GM19463 (cell line): Measurements from ENCODE around the gene ERBIN.
"Not testable (repeated sequence)": the region's sequence is repeated elsewhere in the genome, so short reads cannot be mapped to it uniquely, and the experiment has no call there.

Source experiments
- ATAC-seq: cut with Tn5 transposase; IDR thresholded peaks from one replicate; pipeline ENCODE4 v1.9.1; 2021; ENCODE audit warnings: mild to moderate bottlenecking, moderate library complexity; ENCODE audit not compliant: unreplicated experiment

The ERBIN gene

DNA sequence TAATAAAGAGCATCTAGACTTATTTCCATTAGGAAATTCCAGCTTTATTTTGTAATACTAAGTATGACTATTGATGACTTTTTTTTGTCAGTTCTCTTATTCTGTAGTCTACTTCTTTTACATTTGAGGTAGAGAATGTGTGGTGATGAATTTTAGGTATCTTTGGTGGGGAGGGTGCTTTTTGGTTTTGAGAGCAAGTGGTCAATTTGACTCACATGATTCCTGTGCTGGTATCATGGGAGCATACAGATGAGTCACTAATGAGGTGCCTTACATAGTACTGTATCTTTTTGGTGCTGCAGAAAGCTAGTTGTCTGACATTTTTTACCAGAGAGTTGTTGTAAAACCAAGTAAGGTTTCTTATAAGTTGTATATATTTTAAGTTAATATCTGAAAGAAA, 35.3 kb downstream of the ERBIN start:
- ATAC-seq: peak; percentile 98

DNA sequence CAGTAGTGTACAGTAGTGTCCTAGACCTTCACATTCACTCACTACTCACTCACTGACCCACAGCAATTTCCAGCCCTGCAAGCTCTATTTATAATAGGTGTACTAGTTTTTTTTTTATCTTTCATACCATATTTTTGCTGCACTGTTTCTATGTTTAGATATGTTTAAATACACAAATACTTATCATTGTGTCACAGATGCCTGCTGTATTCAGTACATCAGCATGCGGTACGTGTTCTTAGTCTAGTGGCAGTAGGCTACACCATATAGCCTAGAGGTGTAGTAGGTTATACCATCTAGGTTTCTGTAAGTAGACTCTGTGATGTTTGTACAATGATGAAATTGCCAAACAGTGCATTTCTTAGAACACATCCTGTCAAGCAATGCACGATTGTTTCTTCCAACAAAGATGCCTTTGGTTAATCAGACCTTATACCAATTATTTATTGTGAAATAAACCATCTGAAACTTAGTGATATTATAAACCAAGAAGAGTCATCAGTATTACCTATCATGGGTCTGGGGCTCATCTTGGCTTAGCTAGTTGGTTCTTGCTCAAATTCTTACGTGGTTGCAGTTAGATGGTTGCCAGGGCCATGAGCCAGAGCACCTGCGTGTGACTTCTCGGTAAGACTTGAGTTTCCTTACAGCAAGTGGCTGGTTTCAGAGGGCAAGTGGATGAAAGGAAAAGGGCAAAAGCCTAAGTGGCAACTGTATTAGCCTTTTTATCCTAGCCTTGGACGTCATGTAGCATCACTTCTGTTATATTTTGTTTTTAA, 41.1 kb downstream of the ERBIN start:
- ATAC-seq: no peak

DNA sequence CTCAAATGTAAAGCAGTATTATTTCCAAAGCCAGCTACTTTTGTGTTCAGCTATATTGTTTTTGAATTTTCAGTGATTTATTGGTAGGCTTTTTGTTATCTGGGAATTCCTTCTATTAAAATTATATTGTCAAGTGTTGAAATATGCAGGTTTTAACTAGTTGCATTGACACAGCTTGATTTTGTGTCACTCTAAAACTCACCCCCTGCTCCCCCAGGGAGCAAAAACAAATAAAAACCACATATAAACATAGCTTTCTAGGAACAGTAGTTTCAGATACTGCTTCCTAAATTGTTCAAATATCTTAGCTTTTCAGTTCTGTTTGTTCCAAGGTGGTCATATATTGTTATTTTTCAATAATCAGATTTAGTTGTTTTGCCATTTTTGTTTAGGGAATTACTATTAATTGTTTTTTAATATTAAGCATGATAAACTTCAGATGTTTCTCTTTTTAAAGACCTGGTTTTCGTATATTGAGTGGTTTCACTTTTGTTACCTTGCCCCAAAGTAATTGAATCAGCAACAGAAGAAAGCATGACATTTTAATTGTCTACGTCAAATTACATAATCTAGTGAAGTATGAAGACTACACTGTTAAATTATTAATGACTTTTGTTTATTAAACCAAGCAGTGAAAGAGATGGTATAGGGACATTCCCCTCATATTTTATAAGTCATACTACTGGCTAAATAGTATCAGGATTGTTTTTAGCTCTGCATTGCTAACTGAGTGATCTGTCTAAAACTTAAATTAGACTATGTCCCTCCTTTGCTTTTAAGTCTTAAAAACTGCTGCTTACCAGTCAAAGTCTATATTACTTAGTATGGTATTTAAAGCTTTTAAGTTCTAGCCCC, 43.4 kb downstream of the ERBIN start:
- ATAC-seq: no peak

DNA sequence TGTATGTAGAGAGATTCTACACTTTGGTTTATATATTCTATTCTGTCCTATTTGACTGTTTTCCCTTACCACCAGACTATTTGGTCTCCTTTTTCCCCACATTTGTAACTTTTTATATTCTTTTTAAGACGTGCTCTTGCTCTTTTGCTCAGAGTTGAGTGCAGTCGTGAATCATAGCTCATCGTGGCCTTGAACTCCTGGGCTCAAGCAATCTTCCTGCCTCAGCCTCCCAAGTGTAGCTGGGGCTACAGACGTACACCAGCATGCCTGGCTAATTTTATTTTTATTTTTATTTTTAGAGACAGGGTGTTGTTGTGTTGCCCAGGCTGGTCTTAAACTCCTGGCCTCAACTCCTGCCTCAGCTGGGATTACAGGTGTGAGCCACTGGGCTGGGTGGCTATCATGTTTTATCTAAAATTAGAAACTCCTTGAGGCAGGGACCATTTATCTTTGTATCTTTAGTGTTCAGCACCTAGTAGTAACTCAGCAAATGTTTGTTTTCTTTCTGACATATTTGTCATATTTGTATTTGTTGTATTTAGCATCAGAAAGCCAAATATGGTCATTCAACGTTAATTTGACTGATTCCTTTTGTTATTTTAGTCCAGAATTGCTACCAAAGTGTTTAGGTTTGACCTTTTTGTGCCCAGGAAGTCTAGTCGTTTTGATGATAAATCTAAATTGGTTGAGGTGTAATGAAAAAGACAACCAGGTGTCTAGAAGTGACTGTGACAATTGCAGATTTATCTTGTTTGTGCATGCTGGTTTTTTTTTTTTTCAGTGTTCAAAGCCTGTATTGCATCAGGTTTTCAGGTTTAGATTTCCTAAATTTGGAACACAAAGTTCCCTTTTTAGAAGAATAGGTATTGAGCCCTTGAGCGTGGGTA, 44.3 kb downstream of the ERBIN start:
- ATAC-seq: no peak

DNA sequence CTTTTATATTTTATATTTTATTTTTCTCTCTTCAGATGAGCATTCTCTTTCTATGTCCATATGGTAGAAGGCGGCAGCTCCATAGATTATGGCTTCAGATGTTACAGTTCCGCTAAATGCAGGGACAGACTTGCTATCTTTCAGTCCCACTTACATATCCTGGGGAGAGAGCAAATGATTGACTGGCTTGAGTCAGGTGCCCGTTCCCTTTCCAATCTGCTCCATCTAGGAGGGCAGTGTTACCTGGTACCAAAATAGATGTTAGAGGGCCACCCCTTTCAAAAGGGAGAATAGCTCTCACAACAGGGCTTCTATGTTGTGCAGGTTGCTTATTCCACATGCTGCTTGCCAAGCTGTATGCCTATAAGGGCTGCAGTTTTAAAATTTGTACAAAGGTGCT, 45.3 kb downstream of the ERBIN start:
- ATAC-seq: no peak

DNA sequence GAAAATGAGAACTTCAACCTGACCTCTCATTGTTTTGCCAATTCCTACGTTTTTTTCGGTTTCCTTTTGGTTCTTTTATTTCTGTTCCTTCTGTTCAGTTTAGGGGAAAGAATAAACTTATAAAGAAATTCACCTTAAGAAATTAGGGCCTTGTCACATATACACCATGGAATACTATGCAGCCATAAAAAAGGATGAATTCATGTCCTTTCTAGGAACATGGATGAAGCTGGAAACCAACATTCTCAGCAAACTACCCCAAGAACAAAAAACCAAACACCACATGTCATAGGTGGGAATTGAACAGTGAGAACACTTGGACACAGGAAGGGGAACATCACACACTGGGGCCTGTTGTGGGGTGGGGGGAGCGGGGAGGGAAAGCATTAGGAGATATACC, 46.5 kb downstream of the ERBIN start:
- not testable (repeated sequence) for ATAC-seq

DNA sequence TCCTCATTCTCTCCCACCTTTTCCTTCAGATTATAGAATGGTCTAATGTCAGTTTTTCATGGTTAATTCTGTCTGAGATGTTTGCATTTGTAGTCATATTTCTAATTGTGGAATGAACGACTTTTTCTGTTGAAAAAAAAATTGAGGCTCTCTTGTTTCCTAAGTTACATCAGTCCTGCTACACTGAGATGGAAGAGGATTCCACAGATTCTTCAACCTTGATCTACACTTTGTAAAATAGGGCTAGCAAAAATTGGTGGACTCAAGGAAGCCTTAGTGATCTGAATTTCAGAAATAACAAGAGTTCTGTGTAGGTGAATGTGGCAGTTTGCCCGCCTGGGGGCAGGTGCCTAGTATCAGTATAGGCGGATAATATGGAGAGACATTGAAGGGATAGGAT, 51.9 kb downstream of the ERBIN start:
- ATAC-seq: no peak

DNA sequence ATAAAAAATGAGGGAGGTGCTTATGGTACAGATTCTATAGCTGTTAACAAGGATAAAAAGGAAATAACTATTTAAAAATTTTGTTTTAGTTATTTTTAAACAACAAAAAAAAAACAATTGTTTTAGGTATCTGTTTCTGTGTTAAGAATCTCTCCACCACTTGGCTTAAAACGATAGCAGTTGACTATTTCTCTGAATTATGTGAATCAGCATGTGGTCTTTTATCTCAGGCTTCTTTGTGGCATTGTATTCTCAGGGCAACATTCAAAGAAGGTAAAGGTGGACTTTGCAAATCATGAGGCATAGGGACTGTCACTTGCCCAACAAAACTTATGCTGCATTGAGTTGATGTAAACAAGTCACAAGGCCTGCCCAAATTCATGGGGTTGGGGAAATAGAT, 55.2 kb downstream of the ERBIN start:
- ATAC-seq: no peak

DNA sequence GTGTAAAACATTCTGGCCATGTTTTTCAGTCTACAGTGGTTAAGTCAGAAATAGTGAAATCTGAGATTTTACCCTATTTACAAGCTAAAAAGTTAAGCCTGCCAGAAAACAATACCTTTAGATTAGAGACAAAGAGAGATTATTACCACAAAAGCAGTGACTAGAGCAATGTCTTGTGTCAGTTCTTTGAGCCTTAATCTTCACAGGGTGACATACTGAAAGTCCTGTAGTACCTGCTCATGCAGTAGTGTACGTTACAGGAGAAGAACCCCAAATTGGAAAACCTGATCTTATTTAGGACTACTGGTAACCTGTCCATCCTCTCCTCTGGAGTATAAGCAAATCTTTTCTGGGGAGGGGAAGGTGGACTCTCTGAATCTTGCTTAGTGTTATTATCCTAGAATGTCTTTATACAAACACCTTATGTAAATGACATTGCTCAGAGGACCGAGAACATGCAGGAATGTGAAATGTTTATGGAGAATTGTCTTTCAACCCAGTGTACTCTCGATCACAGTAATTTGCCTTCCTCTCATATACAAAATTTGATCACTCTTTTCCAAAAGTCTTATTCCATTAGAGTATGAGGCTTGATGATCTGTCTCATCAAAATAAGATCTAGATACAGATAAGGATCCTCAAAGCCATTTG, 55.7 kb downstream of the ERBIN start:
- ATAC-seq: no peak

DNA sequence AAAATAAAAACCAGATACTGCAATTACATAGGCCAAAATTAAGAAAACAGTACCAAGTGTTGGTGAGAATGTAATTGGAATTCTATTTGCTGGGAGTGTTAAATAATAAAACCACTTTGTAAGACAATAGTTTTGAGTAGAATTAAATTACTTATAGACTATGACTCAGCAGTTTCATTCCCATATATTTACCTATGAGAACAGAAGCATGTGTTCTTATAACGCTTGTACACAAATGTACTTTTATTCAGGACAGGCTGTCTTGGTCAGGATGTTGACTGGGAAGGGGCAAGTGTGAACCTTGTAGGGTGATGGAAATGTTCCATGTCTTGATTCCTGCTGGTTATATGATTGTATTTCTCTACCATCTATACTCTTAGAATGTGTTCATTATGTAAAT, 56.3 kb downstream of the ERBIN start:
- ATAC-seq: no peak

DNA sequence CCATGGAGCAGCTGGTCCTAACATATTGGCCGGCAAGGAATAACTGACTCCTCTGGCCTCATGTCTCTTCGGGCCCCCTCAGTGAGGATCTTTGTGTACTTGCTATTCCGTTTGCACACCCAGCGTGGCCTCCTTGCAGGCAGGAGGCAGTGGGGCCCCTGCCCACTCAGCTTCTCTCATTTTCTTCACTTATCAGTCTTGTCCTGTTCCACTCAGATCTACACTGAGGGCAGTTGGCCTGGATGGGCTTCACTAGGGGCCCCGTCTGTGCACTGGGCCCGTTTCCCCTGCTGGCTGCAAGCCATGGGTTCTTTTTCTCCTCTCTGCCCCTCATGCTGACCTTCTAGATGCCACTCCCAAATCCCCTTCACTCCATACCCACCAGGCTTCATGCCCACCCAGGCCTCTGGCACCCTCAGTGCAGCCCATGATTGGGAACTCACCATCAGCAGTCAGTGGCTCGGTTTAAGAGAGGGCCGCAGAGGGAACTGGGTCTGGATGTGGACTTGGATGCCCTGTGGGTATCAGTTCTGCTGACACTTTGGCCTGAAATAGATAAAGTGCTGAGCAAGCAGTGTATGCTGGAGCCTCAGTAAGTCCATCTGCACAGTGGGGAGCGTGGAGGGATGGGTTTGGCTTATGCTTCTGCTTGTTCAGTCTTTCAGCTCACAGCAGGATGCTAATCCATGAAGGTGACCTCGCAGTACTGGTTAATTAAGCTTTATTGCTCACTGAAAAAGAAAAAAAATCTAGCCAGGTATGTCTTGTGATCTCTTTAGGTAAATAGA, 57.9 kb downstream of the ERBIN start:
- no peak for ATAC-seq

DNA sequence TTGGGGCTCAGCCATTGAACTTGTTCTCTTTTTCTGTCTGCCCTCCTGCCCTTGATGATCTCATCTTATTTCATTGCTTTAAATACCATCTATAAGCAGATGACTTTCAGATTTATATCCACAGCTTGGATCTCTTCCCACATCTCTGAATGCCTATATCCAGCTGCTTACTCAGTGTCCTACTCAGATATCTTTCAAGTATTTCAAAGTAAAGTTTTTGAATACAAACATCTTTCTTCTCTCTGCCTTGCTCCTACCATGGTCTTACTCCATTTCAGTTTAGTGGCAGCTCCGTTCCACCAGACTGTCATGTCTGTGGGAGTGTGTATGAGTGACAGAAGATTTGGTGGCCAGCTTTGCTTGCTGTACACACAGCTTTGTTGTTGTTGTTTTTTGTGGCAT, 59.7 kb downstream of the ERBIN start:
- no peak for ATAC-seq

DNA sequence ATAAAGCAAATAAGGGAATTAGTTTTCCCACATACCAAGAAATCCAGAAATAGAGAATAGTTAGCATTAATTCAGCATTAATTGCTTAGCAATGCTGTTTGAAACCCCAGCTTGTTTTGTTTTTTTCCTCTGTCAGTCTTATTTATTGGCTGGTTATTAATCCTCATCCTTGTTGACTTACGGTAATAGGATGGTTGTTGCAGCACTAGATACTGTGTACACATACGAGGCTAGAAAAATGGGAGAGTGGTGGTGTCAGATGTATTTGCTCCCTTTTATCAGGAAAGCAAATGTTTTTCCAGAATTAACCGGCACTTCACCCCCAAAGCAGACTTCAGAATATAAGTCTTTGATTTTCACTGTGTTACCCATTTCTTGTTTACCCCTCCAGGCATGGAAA, 60.4 kb downstream of the ERBIN start:
- no peak for ATAC-seq

DNA sequence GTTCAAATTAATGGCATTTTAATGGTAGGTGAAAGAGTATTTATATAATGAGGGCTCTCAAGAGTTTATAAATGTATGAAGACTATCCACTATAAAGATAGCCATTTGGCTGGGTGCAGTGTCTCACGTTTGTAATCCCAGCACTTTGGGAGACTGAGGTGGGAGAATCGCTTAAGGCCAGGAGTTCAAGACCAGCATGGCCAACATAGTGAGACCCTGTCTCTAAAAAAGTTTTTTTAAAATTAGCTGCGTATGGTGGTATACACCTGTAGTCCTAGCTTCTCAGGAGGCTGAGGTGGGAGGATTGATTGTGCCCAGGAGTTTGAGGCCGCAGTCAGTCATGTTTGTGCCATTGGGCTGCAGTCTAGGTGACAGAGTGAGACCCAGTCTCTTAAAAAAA, 61.6 kb downstream of the ERBIN start:
- no peak for ATAC-seq

DNA sequence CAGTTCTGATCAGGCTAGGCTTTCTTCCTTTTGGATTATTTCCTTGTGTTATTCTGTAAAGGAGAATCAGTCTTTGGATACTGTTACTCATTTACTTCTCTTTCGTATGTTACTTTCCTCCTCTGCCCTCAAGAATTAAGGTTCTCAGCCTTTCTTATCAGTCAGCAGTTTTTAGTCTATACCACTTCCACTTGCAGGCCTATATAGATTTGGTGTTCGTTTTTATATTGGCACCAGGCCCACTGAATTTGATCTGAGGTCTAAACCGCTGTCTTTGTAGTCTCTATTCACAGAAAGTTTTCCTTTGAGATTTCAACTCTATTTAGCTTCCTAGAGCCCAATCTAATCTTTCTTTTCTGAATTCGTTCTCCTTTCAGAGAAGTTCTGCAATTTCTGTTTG, 62.8 kb downstream of the ERBIN start:
- no peak for ATAC-seq

DNA sequence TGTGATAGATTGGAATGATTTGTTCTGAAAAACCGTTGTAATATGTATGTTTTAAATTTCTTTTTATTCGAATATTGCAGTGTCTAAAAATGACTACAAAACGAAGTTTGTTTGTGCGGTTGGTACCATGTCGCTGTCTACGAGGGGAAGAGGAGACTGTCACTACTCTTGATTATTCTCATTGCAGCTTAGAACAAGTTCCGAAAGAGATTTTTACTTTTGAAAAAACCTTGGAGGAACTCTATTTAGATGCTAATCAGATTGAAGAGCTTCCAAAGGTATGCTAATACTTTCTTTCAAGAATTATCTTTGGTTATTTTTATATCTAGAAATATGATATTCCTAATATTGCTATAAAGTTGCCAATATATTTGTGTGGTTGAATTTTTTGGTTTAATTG, 66.3 kb downstream of the ERBIN start:
- ATAC-seq: no peak

DNA sequence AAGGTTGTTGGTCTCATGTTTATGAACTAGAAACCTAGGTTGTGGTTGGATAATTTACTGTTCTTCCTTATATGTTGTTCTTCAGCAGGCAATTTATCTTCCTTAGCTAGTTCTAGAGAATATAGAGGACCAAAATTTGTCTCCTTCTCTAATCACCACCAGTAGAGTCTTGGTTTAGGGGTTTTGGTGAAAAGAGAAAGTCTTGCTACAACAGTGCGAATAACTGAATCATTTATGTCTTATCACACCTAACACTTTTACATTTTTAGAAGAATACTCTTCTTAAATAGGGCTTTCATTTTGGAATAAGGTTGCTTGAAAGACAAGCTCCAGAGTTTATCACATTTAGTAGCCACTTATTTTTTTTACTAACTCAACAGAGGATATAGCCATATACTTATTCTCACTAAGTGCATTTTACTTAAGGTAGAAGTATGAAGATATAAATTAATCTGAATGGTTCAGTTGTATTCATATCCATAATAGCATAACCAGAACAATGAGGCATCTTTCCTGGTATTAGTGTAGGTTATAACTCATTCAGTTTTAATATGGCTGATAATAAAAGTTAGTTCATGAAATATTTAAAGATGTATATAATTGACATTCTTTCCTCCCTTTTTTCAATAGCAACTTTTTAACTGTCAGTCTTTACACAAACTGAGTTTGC, 67.9 kb downstream of the ERBIN start:
- ATAC-seq: no peak

DNA sequence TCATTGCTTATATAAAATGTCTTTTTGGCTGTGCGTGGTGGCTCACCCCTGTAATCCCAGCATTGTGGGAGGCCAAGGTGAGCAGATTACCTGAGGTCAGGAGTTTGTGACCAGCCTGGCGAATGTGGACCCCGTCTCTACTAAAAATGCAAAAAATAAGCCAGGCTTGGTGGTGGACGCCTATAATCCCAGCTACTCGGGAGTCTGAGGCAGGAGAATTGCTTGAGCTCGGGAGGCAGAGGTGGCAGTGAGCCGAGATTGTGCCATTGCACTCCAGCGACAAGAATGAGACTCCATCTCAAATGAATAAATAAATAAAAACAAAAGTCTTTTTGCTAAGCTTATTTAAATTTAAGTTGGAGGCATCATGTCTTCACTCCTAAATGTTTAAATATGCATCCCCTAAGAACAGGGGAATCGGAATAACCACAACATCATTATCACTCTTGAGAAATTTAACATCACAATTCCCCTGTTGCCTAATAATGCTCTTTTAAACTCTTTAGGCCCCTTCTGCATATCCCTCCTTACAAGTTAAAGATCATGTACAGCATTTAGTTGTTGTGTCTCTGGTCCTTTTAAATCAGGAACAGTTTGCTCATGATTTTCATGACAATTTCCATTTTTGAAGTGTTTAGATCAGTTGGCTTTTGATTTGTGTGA, 72.8 kb downstream of the ERBIN start:
- ATAC-seq: no peak

DNA sequence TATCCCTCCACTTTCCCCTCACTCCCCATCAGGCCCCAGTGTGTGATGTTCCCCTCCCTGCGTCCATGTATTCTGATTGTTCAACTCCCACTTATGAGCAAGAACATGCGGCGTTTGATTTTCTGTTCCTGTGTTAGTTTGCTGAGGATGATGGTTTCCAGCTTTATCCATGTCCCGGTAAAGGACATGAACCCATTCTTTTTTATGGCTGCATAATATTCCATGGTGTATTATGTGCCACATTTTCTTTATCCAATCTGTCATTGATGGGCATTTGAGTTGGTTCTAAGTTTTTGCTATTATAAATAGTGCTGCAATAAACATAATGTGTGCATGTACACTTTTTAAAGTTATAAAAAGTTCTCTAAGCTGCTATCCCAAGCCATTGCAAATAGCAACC, 75.6 kb downstream of the ERBIN start:
- ATAC-seq: no peak
